ENCODE measurements around the gene SERTAD2.

The SERTAD2 gene

DNA sequence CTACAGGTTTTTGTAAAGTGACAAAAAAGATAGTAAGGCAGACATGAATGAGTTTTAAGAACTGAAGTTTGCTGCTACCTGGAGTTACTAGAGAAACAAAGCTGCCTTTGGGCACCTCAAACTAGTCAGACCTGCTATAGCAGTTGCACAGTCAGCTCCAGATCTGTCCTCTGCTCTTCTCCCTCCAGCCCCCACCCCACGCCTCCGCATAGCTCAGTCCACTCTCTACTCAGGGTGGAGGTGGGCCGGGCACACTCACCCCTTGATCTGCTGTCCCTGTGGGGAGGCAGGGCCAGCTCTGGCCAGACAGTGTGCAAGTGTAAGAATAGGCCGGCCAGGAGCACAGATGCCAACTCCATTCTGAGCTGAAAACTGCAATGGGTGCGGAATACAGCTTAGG, 4.1 kb downstream of the SERTAD2 start:
- DNase-seq (ENCODE audit: low read depth in 2 of 2, low spot score in 1 of 2), result no peak

DNA sequence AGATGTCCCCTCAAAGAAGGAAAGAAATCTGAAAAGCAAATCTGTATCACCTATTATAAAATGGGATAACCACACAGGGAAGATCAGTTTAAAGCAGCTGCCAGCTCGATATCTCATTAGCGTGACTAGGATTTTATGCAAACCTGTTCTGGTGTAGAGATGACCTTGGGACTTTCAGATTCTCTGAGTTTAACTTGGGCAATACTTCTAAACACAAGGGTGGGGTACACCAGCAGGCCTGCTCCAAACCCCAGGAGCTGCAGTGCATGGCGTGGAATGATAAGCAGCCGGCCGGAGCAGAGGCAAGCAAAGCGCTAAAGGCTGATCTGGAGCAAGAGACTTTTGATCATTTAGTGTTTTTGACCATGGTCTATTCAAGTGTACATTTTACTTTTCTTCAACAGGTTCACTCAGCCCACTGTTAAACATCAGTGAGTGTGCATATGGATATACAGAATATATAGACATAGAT, 4.7 kb downstream of the SERTAD2 start:
- no peak for DNase-seq (ENCODE audit: low read depth in 2 of 2, low spot score in 1 of 2)

DNA sequence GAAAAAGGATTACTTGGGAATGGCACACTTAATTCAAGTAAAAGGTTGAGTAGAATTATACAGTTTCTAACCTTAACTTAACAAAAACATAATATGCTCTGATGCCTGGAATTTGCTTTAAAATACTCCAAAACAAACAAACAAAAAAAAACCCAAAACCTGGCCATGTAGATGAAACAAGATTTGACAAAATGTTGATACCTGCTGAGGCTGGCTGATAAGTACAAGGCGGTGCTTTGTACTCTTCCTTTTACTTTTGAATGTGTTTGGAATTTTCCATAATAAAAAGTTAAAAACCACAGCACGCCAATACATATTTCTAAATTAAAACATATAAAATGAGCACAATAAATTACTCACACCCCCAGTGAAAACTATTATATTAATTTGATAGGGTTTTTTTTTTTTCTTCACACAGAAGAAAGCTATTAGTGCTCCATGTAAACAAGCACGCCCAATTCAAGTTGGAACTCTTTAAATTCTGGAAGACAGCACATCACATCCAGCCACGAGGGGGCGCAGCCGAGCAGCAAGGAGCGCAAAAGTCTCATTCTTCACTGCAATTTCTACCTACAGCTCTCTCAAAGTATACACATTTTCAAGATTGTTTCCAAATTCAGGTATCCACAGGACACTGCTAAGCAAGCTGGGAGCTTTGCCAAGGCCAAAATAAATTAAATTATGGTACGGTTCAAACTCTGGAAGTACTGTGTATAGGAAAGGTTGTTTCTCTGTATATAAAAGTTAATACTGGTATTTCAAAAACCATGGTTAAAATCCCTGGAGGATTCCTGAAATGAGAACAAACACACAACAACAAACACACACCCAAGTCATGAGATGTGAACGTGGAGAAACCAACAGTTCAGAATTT, 7.5 kb downstream of the SERTAD2 start:
- peak; percentile 77 to 79 for DNase-seq (ENCODE audit: low read depth in 2 of 2, low spot score in 1 of 2)

DNA sequence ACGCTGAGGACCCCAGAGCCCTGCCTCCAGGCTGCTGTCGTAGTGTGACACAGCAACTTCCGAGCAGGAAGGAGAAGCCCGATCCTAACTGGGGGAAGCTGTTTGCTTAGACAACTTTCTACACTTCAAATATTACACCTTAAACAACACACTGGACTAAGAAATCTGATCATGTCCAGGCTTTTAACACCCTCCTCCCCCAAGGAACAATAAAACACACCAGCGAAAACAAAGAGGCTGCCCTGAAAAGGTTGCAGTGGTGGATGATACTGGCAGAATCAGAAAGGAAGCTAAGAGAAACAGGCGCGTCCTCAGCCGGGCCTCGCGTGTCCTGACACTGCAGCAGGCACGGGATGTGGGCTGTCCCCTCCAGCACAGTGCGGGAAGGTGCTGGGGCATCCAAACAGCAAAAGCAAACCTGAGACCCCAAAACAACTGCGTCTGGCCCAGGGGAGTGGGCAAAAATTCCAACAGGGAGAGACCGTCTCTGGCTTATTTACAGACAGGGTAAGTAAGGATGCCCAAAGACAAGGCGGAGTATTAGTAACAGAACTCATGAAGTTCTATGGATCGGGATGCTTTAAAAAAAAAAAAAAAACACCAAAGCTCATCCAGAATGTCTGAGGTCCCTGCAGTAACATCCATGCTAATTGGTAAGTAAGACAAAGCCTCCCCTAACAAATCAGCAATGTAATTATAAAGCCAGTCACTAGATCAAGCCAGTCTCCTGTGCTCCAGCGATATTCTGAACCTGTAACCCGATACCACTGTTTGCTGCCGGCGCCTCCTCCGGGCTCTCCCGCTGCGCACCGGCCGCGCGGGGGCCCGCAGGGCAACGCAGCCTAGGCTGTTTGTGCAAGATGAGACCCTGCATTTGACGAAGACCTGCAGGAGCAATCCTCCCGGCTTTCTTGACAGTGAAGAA, 9.0 kb downstream of the SERTAD2 start:
- DNase-seq (ENCODE audit: low read depth in 2 of 2, low spot score in 1 of 2), result no peak

DNA sequence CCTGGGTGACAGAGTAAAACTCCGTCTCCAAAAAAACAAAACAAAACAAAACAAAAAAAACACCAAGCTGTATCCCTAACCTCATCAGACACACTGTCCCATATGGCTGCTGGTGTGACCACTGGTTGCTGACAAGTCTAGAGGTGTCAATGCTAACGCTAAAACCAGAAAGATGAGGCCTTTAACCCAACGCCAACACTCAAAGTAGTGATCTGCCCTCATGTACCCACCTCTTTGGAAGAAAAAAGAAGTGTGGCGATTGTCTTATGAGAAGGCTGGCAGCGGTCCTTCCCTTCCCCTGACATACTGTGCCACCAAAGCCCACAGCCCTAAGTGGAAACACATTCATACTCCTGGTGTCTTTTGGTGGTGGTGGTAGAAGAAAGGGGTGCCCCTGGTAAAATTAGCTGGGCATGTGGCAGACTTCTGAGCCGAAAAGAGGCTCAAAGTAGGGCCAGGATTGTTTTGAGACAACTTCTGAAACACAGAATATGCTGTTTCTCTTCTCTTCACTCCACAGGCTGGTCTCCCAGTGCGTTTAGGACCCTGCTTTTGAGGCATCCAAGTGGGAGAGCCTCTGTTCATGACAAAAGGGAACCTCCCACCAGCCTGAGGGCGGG, 9.8 kb downstream of the SERTAD2 start:
- no peak for DNase-seq (ENCODE audit: low read depth in 2 of 2, low spot score in 1 of 2)

DNA sequence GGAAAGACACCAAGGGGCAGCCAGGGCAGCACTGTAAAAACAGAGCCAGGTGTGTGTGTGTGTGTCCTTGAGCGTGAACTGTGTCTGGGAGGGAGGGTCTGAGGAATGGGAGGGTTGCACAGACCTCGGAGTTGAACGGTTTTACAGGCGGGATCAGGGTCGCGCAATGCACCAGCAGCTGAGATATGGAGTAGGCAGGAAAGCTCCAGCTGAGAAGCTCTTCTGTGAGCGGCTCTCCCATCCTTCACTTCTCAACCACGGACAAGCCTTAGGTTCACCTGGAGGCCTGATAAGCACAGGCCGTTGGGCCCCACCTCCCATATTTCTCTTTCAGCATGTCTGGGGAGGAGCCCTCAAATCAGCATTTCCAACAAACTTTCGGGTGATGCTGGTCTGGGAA, 12.1 kb downstream of the SERTAD2 start:
- DNase-seq (ENCODE audit: low read depth in 2 of 2, low spot score in 1 of 2), result no peak

DNA sequence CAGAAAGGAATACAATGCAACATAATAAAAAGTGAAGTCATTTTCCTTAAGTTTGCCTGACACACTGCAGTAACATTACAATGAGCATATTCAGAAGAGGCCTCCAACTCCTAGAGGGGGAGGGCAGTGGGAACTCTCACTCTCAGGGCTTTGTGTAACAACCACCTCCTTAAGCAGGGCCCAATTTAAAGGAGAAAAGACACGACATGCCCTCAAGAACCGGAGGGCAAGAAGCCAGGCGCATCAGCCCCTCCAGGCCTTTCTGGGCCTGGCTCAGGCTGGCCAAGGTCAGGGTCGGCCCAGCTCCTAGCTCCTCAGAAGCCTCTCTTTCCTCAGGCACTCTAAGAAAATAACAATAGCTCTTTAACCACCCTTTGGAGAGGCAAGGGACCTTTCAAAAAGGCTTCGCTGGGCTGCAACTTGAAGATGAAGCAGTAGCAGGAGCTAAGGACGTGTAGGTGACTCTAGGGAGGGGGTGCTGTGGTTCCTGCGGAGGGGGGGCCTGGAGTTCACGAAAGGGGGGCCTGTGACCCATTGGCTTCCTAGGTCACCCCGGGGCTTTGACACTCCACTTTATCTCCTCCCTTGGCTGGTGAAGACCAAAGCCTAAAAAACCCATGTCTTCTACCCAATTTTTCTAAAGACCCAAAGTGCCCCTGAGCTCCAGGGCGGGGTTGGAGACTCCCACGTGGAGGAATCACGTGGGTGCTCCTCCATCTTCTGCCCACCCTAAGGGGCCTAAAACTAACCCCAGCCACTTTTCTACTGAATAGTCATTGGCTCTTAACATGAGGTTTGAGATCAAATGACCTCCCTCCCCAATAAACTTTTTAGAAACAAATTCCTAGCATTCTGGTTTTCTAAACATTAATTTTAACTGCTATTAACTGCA, 13.3 kb downstream of the SERTAD2 start:
- no peak for DNase-seq (ENCODE audit: low read depth in 2 of 2, low spot score in 1 of 2)

DNA sequence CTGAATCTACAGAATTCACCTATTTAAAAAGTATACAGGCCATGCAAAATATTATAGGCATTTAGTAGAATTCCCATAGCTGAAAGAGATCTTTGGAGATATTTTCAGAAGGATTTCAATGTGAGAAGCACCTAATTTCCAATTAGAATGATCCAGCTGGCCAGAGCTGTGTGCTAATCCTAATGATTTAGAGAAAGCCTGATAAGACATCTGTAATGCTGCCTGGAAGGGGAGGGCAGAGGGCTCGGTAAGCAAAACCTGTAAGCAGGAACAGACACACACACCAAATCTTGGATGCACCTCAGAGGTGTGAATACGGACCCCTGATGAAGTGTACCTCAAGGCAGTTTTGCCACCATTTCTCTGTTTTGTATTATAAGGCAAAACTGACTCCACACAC, 14.0 kb downstream of the SERTAD2 start:
- DNase-seq (ENCODE audit: low read depth in 2 of 2, low spot score in 1 of 2), result no peak

DNA sequence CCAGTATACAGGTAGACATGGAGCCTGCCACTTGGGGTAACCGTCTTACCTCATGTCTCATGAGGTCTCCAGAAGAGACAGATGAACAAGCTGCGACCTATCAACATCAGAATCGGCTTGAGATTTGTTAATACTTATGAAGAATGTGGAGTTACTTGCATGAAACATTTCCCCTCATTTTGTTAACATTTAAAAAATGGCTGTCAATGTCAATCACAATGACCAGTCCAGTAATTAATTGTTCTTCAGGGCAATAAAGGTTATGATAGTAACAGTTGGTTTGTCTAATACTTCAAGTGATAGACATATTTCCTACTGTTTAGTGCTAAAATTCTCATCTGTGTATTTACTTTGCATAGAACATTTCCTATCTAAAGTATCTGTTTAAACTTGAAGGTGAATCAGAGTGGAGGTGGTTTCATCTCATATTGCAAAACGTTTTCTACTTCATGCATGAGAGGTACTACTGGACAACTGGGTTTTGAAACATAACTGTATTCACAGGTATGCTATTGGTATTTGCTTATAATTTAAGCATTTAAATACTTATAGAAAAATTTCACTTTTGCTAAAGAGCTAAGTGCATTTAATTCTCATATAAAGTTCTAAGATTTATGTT, 15.1 kb downstream of the SERTAD2 start:
- DNase-seq (ENCODE audit: low read depth in 2 of 2, low spot score in 1 of 2), result no peak

DNA sequence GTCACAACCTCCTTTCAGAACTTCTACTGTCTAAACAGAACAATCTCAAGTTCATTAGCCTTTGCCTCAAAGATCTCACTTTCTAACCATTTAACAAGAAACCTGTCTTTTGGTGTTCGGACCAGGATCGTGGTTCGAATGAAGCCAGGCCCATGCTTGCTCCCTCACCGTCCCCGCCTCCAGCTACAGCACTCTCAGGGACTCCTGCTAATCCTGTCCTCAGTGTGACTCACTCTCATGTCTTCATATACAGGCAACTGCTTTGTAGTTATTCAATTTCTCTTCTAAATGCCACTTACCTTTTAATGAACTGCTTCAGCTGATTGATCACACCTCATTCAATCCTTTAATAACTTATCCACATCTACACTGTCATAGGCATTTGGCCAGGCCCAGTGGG, 15.8 kb downstream of the SERTAD2 start:
- no peak for DNase-seq (ENCODE audit: low read depth in 2 of 2, low spot score in 1 of 2)

DNA sequence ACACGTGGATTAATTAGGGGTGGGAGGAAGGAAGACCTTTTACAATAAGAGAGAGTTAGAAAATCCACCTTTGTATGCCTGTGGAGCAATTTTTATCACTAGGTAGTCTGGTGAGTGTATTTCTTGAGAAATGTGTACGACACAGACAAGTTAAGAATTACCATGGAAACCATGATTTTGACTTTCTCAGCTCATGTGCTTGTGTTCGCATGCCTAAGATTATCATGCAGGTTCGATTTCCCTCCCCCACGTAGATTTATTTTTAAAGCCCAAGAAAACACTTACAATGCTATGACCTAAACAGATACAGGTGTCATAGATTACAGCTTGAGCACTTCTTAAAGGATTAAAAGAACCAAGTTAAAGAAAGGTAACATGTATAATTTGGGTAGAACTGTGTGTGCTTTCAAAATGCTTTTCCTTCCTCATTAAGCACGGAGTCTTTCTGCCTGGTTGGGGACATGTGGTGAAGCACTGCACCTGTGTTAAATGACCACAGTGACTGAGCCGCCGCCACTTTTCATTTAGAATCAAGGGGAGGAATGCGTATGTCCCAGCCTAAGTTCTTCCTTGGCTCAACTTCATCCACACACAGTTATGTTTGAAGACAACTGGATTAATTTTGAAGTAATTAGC, 16.6 kb downstream of the SERTAD2 start:
- no peak for DNase-seq (ENCODE audit: low read depth in 2 of 2, low spot score in 1 of 2)

DNA sequence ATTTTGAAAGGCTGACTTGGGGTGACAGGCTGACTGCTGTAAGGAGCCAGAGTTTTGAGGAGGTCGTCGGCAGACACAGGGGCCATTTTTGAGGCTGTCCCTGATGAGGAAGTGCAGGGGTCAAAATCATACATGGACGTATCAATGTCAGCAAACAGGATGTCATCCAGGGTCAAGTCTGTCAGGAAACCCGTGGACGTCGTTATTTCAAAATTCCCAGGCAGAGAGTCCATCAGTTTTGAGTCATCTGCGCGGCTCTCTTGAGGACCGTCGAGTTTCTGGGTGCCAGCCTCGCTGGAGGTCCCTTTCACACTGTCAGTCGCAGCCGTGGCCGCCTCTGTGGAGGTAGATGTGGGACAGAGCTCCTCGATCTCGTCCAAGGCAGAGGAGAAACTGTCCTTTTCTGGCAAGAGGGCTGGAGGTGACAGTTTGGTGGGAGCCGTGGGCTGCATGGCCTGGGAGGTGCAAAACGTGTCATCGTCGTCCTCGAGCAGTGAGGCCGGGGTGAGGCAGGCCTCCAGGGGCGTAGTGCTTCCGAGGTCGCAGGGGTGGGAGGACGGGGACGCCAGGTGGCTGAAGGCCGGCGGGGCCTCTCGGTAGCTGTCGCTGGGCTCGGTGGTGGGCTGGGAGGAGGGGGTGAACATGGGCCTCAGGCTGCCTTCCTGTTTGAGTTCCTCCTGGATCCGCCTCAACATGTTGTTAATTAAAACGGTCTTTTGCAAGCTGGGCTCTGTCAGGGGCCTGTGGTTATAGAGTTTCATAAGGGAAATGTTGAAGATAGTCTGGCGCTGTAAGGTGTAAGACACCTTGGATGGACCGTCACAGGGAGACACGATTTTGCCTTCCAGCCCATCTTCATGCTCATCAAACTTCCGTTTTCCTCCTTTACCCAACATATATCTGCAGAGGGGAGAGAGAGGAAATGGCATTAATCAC, 17.5 kb downstream of the SERTAD2 start:
- no peak for DNase-seq (ENCODE audit: low read depth in 2 of 2, low spot score in 1 of 2)

DNA sequence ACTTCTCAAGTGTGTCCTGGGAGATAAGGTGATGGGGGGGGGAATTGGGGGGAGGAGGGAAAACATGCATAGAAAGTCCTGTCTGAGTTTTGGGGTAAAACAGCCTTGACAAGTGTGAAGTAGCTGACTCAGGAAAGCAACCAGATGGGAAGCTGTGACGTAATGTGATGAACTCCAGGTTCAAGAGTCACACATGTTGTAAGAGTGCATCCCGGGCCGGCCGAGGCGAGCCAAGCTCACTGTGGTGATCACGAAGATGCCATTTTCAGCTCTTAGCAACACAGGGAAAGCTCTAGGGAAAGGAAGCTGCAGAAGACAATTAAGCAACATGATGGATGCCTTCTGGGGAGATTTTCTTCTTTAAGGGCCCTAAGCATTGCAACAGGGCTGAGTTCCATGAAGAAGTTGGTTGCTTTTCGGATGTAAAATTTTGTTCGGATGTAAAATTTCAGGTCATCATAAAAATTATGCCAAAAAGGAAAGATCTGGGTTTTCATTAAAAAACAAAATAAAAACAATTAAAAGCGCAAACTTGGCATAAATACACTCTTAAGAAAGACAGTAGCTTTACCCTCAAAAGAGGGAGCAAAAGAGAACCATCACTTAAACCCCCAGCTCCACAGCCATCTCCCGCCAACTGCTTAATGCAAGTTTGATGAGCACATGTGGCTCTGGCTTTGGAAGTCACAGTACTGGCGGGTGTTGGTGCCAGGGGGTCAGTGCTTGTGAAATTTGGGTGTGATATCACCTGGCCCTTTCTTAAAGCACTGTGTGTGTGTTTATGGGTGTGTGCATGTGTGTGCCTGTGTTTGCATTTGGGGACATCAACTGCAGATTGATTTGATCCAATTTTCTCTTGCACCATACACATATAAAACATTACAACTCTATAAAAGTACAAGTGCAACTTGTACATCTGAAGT, 19.1 kb downstream of the SERTAD2 start:
- DNase-seq (ENCODE audit: low read depth in 2 of 2, low spot score in 1 of 2), result no peak

DNA sequence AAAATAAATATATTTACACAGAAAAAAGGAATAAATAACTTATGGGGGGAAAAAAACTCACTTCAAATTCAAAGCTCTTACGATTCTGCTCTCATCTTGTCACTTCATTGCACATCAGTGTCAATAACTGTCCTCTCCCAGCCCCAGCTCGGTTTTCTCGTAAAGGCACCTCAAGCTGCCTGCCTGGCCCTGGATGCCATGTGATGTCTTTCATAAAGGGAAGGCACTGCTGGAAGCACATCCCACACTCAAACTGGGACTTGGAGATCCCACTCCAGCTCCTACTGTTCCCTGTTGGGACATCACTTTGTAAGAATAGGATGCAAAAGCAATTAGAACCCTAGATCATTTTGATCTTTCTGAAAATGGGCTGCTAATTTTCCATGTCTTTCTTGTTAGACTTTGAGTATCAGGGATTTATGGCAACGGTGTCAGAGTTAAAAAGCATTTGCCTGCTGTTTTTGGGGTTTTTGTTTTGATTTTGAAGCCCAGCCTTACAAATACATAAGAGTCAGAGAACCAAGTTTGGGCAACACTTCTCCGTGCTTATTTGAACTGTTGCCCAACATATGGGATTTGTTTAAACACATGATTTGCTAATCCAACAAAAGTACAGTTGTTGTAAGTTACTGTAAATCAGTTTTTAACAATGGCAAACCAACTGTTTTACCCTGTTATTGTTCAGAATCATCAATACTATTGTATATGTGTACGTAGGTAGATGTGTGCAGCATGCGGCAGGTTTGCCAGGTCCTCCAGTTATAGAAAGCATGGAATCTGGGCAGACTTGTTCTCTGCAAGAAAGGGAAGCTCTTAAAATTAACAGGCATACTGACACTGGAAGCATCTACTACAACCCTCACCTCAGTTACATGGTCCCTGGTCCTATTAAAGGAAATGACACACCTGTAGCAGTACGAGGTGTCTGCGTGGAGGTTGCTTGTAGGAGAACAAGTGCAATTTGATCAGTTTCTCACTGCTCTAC, 20.6 kb downstream of the SERTAD2 start:
- no peak for DNase-seq (ENCODE audit: low read depth in 2 of 2, low spot score in 1 of 2)

DNA sequence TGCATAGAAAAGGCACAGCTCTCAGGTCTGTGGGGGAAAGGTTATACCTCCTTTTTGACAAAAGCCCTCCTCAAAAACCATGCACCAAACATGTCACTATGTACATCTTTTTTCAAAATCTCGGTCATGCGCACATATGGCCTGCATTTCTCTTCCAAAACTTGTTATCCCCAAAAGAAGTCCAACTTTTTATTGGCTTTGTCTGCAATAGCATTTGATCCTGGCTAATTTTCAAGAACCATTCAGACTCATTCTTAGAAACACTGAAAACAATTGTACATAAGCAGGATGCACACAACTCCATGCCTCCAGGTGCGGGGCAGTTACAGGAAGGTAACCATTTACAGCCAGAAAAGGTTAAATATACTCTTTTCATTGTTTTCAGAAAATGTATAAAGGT, 21.9 kb downstream of the SERTAD2 start:
- no peak for DNase-seq (ENCODE audit: low read depth in 2 of 2, low spot score in 1 of 2)

DNA sequence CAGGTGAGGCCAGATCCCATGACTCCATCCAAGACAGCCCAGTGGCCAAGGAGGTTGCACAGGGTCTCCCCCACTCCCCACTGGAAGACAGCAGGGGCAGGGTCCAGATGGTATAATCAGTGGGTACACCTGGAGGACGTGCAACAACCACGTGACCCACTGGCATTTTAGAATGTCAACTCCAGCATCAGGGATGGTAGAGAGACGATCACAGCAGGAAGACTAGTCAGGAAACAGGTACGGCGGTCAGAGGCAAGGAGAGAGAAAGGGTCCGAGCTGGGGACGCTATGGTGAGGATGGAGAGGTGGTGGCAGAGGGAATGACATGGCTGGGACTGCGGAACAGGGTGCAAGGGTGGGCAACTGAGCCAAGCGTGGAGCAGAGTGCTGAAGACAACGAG, 23.0 kb downstream of the SERTAD2 start:
- DNase-seq (ENCODE audit: low read depth in 2 of 2, low spot score in 1 of 2), result no peak
